GDM1 (cell line): ENCODE results near the gene ST3GAL2.

Experiments used
- DNase-seq: peaks from one replicate; lab custom pipeline; 2025; lab: John Stamatoyannopoulos, UW

The ST3GAL2 gene

GRCh38 chr16:70437582-70438557 is 1.0 kb downstream of the ST3GAL2 start:
- DNase-seq = no peak

- DNase-seq = no peak
Observed at GRCh38 chr16:70437017-70437581, 1.8 kb downstream of the ST3GAL2 start.

- DNase-seq = no peak
Observed at GRCh38 chr16:70434484-70435260, 4.2 kb downstream of the ST3GAL2 start.

GRCh38 chr16:70433458-70434103 is 5.3 kb downstream of the ST3GAL2 start:
- DNase-seq = no peak

- DNase-seq = no peak
Observed at GRCh38 chr16:70432723-70433457, 6.0 kb downstream of the ST3GAL2 start.

GRCh38 chr16:70432356-70432722 is 6.6 kb downstream of the ST3GAL2 start:
- DNase-seq = no peak

DNA sequence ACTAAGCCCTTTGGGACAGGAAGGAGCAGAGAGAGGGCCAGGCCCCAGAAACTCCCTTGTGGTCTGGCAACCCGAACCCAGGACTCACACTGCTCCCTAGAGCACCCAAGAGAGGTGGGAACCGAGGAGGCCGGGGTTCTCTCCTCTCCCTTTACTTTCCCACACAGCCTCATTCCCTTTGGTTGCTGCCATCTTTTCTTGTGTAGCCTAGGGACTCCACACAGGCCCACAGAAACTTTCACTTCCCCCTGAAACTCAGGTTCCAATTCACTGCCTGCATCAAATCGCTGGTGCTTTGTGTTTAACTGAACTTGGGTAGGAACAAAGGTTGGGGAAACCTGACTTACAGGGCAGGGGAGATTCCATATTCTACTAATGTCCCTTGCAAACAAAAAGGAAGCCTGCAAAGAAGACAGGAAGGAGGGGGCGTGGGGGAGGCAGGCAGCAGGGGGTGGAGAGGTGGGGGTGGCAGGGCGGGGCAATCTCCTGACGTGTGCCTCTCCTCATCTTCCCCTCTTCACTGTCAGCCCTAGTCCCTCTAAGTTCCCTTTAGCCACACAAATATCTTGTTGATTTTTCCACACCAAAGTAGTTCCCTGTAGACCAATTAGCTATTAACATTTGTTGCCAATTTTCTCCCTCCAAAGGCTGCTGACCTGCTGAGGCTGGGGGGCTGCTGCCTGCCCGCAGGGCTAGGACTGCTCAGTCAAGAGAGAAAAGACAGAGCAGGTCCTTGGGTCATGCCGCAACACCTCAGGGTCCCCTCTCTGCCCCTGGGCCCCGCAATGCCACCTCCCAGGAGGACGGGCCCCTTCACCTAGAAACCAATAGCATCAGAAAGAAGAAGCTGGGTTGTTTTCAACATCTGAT is 8.0 kb downstream of the ST3GAL2 start:
- DNase-seq = peak; percentile 43

DNA sequence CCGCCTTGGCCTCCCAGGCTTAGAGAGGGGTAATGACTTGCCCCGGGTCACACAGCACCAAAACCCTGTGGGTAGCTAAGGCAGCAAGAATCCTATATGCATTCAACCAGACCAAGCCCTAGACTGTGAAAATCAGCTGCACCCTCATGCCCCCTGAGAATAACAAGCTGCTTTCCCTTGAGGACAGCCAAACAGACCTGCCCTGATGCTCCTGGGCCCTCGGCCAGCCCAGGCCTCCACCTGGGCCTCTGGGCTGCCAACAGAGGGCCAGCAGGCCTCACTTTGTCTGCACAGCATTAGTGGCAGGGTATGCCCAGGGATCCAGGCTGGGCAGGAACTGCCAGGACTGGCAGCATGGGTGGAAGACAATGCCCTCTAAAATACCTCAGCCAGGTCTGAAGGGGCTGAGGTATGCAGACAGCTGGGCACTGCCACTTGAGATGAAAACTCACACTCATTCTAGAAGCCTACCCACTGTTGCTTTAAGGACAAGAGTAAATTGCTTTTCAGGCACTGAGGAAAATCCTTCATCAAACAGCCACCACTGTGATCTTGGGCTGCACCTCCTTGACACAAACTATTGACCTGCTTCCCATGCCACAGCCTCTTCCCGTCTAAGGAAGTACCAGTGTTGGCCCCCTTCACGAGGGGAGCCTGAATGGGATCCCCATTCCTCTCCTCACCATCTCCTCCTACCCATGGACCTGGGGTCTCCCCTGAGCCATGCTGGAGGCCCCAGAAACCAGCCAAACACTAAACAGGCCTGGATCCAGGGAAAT is 8.8 kb downstream of the ST3GAL2 start:
- DNase-seq = no peak

DNA sequence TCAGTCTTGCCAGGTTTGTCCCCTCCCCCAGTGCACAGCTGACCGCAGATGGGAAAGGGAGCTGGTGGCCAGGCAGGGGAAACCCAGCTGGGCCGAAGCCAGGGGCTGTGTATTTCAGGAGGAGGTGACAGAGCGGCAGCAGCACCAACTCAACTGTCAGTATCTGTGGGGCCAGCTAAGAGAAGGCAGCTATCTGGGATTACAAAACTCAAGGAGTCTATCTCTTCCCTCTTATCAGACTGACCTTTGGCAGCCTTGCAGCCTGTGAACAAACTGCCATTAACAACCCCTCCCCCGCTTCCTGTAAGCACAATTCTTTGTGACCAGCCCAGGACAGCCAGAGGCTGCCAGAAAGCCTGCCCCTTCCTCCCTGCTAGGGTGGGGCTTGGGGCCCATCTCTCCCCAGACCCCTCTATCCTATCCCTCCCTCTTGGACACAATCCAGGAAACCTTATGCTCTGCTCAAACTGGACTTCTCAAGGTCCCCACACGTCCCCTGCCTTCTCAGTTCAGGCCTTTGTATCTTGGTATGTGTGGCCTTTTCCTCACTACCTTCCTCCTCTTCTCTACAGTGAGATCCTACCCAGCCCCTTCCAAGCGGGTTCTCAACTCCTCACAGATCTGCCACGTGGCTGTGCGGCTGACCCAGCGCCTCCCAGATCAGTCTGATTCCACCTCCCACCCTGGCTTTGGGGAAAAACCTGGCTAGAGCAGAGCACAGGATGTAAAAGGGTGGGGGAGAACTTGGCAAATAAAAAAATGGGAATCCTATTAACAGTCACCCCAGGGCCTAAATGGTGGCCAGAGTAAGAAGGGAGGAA is 10.5 kb downstream of the ST3GAL2 start:
- DNase-seq = peak; percentile 70

DNA sequence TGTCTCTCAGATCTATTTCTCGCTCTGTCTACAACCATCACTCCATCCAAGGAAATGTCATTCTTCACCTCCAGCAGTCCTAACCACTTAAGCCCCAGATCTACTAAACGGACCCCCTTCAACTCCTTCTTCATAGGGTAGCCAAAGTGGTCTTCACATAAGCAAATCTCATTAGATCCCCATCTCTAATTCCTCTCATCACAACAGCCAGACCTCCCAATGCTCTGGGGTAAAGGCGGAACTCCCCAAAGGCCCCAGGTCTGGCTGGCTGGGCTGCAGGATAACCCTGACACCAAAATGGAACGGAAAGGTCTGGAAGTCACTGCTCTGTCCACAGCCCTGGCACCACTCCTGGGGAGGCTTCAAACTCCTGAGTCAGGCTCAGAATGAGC is 11.1 kb downstream of the ST3GAL2 start:
- no peak for DNase-seq

DNA sequence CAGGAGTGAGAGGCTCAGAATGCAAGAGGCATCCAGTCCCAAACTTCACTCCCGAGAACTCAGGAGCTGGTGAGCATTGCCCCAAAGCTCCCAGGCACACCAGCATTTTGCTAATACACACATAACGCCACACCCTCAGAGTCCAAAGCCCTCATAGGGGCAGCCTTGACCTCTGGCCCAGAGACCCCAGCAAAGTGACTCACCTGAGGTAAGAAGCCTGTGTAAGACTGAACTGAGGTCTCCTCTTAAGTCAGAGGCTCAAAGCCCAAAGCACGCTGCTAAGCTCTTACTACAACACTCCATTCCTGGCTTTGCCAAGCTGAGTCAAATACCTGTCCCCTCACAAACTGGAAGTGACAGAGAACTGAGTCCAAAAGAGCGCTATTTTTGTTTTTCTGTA is 16.4 kb downstream of the ST3GAL2 start:
- DNase-seq = no peak

DNA sequence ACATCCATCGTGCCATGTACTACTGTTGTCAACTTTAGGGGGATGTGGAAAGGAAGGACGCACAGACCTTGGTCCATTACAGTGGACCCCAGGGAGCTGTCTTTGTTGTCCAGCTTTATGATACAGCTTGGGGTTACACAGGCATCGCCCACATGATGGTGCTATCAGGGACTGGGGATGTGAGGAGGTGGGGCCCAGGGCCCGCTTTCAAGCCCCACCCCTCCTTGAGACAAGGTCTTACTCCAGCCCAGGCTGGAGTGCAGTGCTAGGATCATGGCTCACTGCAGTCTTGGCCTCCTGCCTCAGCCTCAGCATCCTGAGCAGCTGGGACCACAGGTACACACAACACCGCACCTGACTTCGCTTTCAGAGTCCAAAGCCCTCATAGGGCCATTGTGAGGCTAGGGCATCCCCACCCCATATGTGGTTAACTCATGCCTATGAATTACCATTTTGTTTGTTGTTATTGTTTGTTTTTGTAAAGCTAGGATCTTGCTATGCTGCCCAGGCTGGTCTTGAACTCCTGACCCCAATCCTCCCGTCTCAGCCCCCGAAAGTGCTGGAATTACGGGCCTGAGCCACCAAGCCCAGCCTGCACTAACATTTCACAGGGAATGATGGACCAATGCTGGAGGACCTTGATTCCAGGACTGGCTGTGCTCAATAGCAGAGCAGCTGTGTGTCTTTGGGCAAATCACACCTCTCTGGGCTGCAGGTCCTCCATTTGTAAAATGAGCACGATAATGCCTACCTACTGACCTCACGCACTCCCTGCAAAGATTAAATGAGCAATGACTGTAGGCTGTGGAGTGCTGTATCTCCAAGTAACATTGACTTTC is 17.2 kb downstream of the ST3GAL2 start:
- no peak for DNase-seq

DNA sequence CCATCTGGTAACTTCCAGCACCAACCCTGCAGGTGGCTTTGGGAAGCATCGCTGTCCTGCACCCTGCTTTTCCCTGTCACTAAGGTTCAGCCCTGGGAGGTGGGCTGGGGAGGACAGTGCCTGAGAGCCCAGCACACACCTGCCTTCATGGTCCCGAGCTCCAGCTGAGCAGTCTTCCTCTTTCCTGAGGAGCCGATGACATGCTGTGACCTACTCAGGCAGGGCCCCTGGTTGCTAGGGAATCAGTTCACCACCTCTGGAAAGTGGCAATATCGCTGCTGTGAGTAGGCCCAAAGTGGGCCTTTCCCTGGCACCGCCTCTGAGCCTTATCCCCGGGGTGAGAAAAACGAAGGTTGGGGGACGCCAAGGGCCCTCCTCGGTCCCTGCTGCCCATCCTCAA is 17.9 kb downstream of the ST3GAL2 start:
- no peak for DNase-seq

DNA sequence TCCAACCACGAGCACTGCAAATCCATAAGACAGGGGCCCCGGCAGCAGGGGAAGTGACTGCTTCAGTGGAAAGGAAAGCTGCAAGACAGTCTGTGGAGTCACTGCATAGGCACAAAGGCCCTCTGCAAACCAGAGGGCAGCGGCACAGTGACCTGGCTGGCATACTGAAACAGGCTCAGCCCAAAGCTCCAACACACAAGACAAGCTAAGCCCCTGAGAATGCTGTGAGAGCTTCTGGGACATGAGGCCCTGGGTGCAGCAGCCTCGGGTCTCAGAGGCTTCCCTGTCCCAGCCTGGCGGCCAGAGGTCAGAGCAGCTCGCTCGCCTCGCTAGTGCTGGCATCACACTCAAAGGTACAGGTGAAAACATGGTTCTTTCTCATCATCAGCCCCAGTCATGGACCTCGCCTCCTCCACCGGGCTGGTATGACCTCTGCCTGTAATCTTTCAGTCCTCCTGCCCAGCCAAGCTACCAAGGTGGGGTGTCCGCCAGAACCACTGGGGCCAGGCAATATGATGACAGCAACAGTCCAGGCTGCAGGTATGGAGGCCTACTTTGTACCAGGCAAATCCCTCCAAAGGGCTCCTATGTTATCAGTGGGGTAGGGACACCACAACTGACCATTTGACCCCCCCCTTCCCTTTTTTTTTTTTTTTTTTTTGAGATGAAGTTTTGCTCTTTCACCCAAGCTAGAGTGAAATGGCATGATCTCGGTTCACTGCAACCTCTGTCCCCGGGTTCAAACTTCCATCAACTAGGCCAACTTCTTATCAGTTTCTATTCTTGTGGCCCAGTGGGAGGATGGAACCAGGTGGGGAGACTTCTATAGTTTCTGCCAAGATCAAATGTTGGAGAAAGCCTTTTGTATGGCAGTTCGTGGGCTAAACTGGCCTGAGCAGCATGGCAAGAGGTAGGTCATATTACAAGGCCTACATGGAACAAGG is 19.2 kb downstream of the ST3GAL2 start:
- DNase-seq = no peak

DNA sequence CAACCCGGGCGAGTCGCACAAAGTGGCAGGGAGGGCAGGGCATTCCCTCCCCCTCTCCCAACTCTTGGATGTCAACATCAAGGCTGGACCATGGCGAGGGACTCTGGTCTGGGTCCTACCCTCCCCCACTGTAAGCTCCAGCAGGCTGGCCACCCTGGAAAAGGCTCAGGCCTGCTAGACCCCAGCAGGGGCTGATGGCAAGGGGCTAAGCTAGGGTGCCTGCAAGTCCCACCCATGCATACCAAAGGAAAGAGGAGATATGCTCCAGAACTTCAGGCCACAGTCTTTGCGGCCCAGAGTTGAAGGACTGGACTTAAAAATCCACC is 19.9 kb downstream of the ST3GAL2 start:
- DNase-seq = no peak

DNA sequence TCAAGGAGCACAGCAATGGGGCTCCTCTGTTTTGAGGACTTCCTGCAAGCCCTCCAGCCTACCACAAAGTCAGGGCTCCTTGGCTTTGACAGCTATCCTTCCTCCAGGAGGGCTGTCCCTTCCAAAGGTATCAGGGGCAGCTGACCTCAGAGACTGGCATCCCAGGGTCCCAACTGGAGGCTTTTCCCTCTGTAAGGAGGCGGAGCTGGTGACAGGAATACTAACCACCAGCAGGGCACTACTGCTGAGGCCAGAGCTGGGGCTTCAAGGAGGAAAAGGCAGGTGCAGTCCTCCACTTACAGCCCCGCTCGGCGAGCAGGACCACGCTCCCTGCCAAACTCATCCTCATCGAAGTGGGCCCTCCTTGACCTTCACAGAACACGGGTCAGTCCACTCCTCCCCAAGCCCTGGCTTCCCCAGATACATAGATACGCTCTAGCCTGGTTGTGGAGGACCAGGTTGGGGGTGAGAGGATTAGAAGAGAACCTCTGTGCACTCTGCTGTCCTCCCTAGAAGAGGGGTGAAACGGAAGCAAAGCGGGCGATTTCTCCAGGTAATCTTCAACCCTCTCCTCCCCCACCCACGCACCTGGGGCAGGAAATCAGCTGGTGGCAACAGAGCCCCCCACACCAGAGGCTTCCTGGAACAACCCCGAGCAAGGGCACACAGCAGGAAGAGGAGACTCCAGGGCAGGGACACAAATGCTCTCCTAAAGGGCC is 20.5 kb downstream of the ST3GAL2 start:
- no peak for DNase-seq
